Esophagus squamous epithelium (tissue), 4 donors: ENCODE data around the gene SLCO2B1.

Source experiments
- CTCF ChIP-seq, 6 experiments: fragments of 450-650 bp in 4 of 6; fragments of 200-600 bp in 2 of 6; sonication (generic) in 2 of 6; IDR thresholded peaks; one replicate each; pipeline ENCODE4 v1.5.1; 2016 to 2019; ENCODE audit warnings: antibody characterized with exemption in 6 of 6, mild to moderate bottlenecking in 4 of 6, moderate library complexity in 4 of 6
- POLR2A ChIP-seq, 4 donors: fragments of 450-650 bp; IDR thresholded peaks; one replicate each; pipeline ENCODE4 v1.6.1; 2017; ENCODE audit warnings: antibody characterized with exemption in 4 of 4, mild to moderate bottlenecking in 4 of 4, moderate library complexity in 3 of 4

GRCh38 chr11:75161506-75162095 is 10.7 kb downstream of the SLCO2B1 start:
- TF ChIP-seq CTCF (IDR thresholded peaks at IDR 0.05) (no peak), POLR2A (IDR thresholded peaks at IDR 0.05) (no peak)
